H9 (cell line): ENCODE measurements around the gene FRYL. TPM values are rescaled to one million over a fixed set of nuclear protein-coding genes. Genes with fewer than 3 reads are reported as not detected.

Experiments
- DNase-seq: peaks from one replicate; pipeline ENCODE4 v3.0.0-alpha.2; 2017
- H2AFZ ChIP-seq: one replicate; pipeline ENCODE4 v1.6.1; 2013; ENCODE audit warnings: mild to moderate bottlenecking, low read length, control low read depth, moderate library complexity
- H2AK5ac ChIP-seq: 2 replicates; pipeline ENCODE4 v1.6.1; 2013; ENCODE audit warnings: low read length, control low read depth, mixed read lengths; ENCODE audit not compliant: insufficient read length
- H2BK120ac ChIP-seq: one replicate; pipeline ENCODE4 v1.6.1; 2013; ENCODE audit warnings: low read depth, mild to moderate bottlenecking, low read length, control low read depth, inconsistent platforms; ENCODE audit not compliant: poor library complexity, severe bottlenecking
- H2BK12ac ChIP-seq: 2 replicates; pipeline ENCODE4 v1.6.1; 2013; ENCODE audit warnings: low read length, control low read depth, mixed read lengths, low read depth; ENCODE audit not compliant: insufficient read length
- H2BK15ac ChIP-seq: 2 replicates; pipeline ENCODE4 v1.6.1; 2013; ENCODE audit warnings: low read depth, low read length, control low read depth
- H2BK20ac ChIP-seq: one replicate; pipeline ENCODE4 v1.6.1; 2013; ENCODE audit warnings: low read depth, mild to moderate bottlenecking, low read length, control low read depth, inconsistent platforms; ENCODE audit not compliant: poor library complexity, severe bottlenecking
- H2BK5ac ChIP-seq: 2 replicates; pipeline ENCODE4 v1.6.1; 2013; ENCODE audit warnings: low read length, control low read depth, mixed read lengths; ENCODE audit not compliant: insufficient read length
- H3K14ac ChIP-seq: 2 replicates; pipeline ENCODE4 v1.6.1; 2013; ENCODE audit warnings: low read length, control low read depth; ENCODE audit not compliant: insufficient read depth
- H3K18ac ChIP-seq: 2 replicates; pipeline ENCODE4 v1.6.1; 2013; ENCODE audit warnings: low read depth, mild to moderate bottlenecking, mixed read lengths, low read length, control low read depth; ENCODE audit not compliant: insufficient read length
- H3K23ac ChIP-seq: 2 replicates; pipeline ENCODE4 v1.6.1; 2013; ENCODE audit warnings: low read length, control low read depth, mixed read lengths, low read depth; ENCODE audit not compliant: insufficient read length
- H3K23me2 ChIP-seq: 2 replicates; pipeline ENCODE4 v1.6.1; 2013; ENCODE audit warnings: low read depth, mild to moderate bottlenecking, mixed read lengths, low read length, control low read depth; ENCODE audit not compliant: insufficient read length, poor library complexity, severe bottlenecking
- H3K27ac ChIP-seq: 2 replicates; pipeline ENCODE4 v1.5.1; 2013; ENCODE audit warnings: low read length, control low read depth, mixed read lengths, low read depth; ENCODE audit not compliant: insufficient read length
- H3K27me3 ChIP-seq: 2 replicates; pipeline ENCODE4 v1.6.1; 2013; ENCODE audit warnings: low read length, control low read depth, inconsistent platforms; ENCODE audit not compliant: insufficient read depth
- H3K4ac ChIP-seq: 2 replicates; pipeline ENCODE4 v1.6.1; 2013; ENCODE audit warnings: low read depth, mild to moderate bottlenecking, control low read depth, inconsistent platforms, low read length, moderate library complexity
- H3K4me1 ChIP-seq: 2 replicates; pipeline ENCODE4 v1.6.1; 2013; ENCODE audit warnings: low read length, control low read depth, inconsistent platforms; ENCODE audit not compliant: insufficient read depth
- H3K4me2 ChIP-seq: 2 replicates; pipeline ENCODE4 v1.6.1; 2013; ENCODE audit warnings: low read length, control low read depth, mixed read lengths; ENCODE audit not compliant: insufficient read length, insufficient read depth
- H3K56ac ChIP-seq: 2 replicates; pipeline ENCODE4 v1.6.1; 2013; ENCODE audit warnings: low read depth, mild to moderate bottlenecking, mixed read lengths, low read length, control low read depth; ENCODE audit not compliant: insufficient read length
- H3K79me1 ChIP-seq: 2 replicates; pipeline ENCODE4 v1.6.1; 2013; ENCODE audit warnings: low read depth, mild to moderate bottlenecking, moderate library complexity, low read length, control low read depth, inconsistent platforms; ENCODE audit not compliant: insufficient read depth, poor library complexity, severe bottlenecking
- H3K79me2 ChIP-seq: 2 replicates; pipeline ENCODE4 v1.6.1; 2013; ENCODE audit warnings: low read length, control low read depth, inconsistent platforms; ENCODE audit not compliant: insufficient read depth
- H3K9ac ChIP-seq: 2 replicates; pipeline ENCODE4 v1.6.1; 2013; ENCODE audit warnings: low read length, control low read depth, mixed read lengths; ENCODE audit not compliant: insufficient read length; ENCODE audit errors: extremely low read depth
- H3K9me3 ChIP-seq: one replicate; pipeline ENCODE4 v1.6.1; 2013; ENCODE audit warnings: low read depth, low read length, inconsistent platforms; ENCODE audit not compliant: control insufficient read depth
- H3T11ph ChIP-seq: one replicate; pipeline ENCODE4 v1.6.1; 2013; ENCODE audit warnings: mild to moderate bottlenecking, low read length, control low read depth, inconsistent platforms
- H4K20me1 ChIP-seq: one replicate; pipeline ENCODE4 v1.6.1; 2013; ENCODE audit not compliant: control insufficient read depth, insufficient read length, insufficient read depth
- H4K5ac ChIP-seq: 2 replicates; pipeline ENCODE4 v1.6.1; 2013; ENCODE audit warnings: low read depth, mild to moderate bottlenecking, mixed read lengths, low read length, control low read depth; ENCODE audit not compliant: insufficient read length
- H4K8ac ChIP-seq: replicated peaks from 2 replicates; pipeline ENCODE4 v1.6.1; 2013; ENCODE audit warnings: low read length, control low read depth, mixed read lengths, low read depth; ENCODE audit not compliant: insufficient read length
- H4K91ac ChIP-seq: 2 replicates; pipeline ENCODE4 v1.6.1; 2013; ENCODE audit warnings: low read depth, mild to moderate bottlenecking, moderate library complexity, mixed read lengths, low read length, control low read depth; ENCODE audit not compliant: insufficient read length
- H3K27ac Mint-ChIP-seq, 3 experiments: 2 replicates in 2 of 3; 3 replicates in 1 of 3; pipeline ENCODE4 v1.8.0; 2020 to 2021; ENCODE audit warnings: mixed read lengths in 3 of 3, mild to moderate bottlenecking in 1 of 3, moderate library complexity in 1 of 3
- H3K27me3 Mint-ChIP-seq: 2 replicates; pipeline ENCODE4 v1.8.0; 2021; ENCODE audit warnings: low read depth, mild to moderate bottlenecking, moderate library complexity, mixed read lengths
- H3K36me3 Mint-ChIP-seq, 3 experiments: 2 replicates in 2 of 3; 3 replicates in 1 of 3; pipeline ENCODE4 v1.8.0; 2020 to 2021; ENCODE audit warnings: low read depth in 3 of 3, mixed read lengths in 3 of 3; ENCODE audit not compliant: insufficient read depth in 1 of 3
- H3K4me1 Mint-ChIP-seq, 2 experiments: 2 replicates each; pipeline ENCODE4 v1.8.0; 2020; ENCODE audit warnings: mixed read lengths in 2 of 2
- H3K4me3 Mint-ChIP-seq, 2 experiments: 2 replicates in 1 of 2; 3 replicates in 1 of 2; pipeline ENCODE4 v1.8.0; 2020 to 2021; ENCODE audit warnings: mild to moderate bottlenecking in 2 of 2, mixed read lengths in 2 of 2, moderate library complexity in 1 of 2
- H3K9me3 Mint-ChIP-seq, 2 experiments: 2 replicates in 1 of 2; 3 replicates in 1 of 2; pipeline ENCODE4 v1.8.0; 2020; ENCODE audit warnings: mild to moderate bottlenecking in 2 of 2, mixed read lengths in 2 of 2, moderate library complexity in 1 of 2
- CTCF ChIP-seq: fragments of 200-600 bp; sonication (generic); conservative IDR thresholded peaks from 3 replicates; pipeline ENCODE4 v1.8.0; 2021; ENCODE audit warnings: antibody characterized with exemption, mild to moderate bottlenecking
- WGBS: extraction: QIAGEN DNeasy Blood & Tissue Kit; methylation state at CpG from one replicate; pipeline ENCODE4 v1.1.7; 2013; ENCODE audit warnings: missing lambda C conversion rate, low lambda C conversion rate, mixed read lengths; ENCODE audit not compliant: insufficient read length; ENCODE audit errors: extremely low coverage; 5-methylcytosine and 5-hydroxymethylcytosine counted together
- total RNA-seq: library from RNA; stranded (reverse); gene quantifications from 2 replicates; pipeline ENCODE4 v1.2.1, GENCODE V29; 2021

The FRYL gene
- total RNA-seq, 1 experiment from 2014 or later: 31.5 TPM

GRCh38 chr4:48774760-48775710 lies 5.0 kb downstream of the FRYL start:
- H2BK5ac ChIP-seq: no peak overlapping the region
- no peak overlapping the region for H2BK15ac ChIP-seq
- no peaks in the 10 kb centered on the region for H3K27me3 Mint-ChIP-seq
- DNase-seq: no peak
- peaks cover 4% of the 10 kb centered on the region for H3K23me2 ChIP-seq
- no peaks in the 10 kb centered on the region; a peak in 1 of 7 replicates for H3K36me3 Mint-ChIP-seq
- no peak overlapping the region; a peak in 1 of 7 replicates for H3K27ac Mint-ChIP-seq
- H3K4me3 Mint-ChIP-seq: no peak overlapping the region
- H2BK120ac ChIP-seq: no peak overlapping the region
- H2BK20ac ChIP-seq: no peak overlapping the region
- no CpG with 5 or more reads among the region's 16 CpGs for WGBS
- no peak overlapping the region for H3K14ac ChIP-seq
- H3K56ac ChIP-seq: no peak overlapping the region
- no peak overlapping the region for H4K5ac ChIP-seq
- H2AK5ac ChIP-seq: no peak overlapping the region
- peaks cover 2% of the 10 kb centered on the region; the same call in 1 of the 2 replicates for H3K4me1 ChIP-seq
- H3K23ac ChIP-seq: no peak overlapping the region
- H4K8ac ChIP-seq: no peak overlapping the region
- H3K9ac ChIP-seq: no peak overlapping the region
- H2BK12ac ChIP-seq: no peak overlapping the region
- H3K79me2 ChIP-seq: peaks cover 31% of the 10 kb centered on the region; the same call in 1 of the 2 replicates
- H3T11ph ChIP-seq: no peak overlapping the region
- H4K20me1 ChIP-seq: no peaks in the 10 kb centered on the region
- peaks cover 29 to 39% of the 10 kb centered on the region in 2 experiments for H3K4me1 Mint-ChIP-seq
- H3K79me1 ChIP-seq: no peaks in the 10 kb centered on the region
- no peak overlapping the region for H3K4ac ChIP-seq
- H3K9me3 Mint-ChIP-seq: no peaks in the 10 kb centered on the region; a peak in 1 of 5 replicates
- H3K18ac ChIP-seq: no peak overlapping the region
- TF ChIP-seq CTCF: no peak
- no peak overlapping the region for H3K4me2 ChIP-seq
- no peak overlapping the region for H3K27ac ChIP-seq
- no peaks in the 10 kb centered on the region for H3K9me3 ChIP-seq
- no peaks in the 10 kb centered on the region for H3K27me3 ChIP-seq
- H2AFZ ChIP-seq: no peak overlapping the region
- H4K91ac ChIP-seq: no peak overlapping the region
